ENCODE data around the gene TBC1D3B. TPM values are rescaled to one million over a fixed set of nuclear protein-coding genes. Genes with fewer than 3 reads are reported as not detected.
"Not testable (repeated sequence)": the region's sequence is repeated elsewhere in the genome, so short reads cannot be mapped to it uniquely, and the experiment has no call there.

Gene TBC1D3B
- total RNA-seq, 1 experiment from 2014 or later, result not detected

- no peak for DNase-seq (ENCODE audit: low spot score)
- in situ Hi-C loops (cut with HindIII; ENCODE audit: low sequenced_read_pairs), result no loop called here
Observed at GRCh38 chr17:36136036-36136435, 40.4 kb downstream of the TBC1D3B start.

- in situ Hi-C loops (cut with HindIII; ENCODE audit: low sequenced_read_pairs), result no loop called here
- DNase-seq (ENCODE audit: low spot score), result no peak
Observed at GRCh38 chr17:36135465-36135864, 41.0 kb downstream of the TBC1D3B start.

GRCh38 chr17:36133602-36134236 is 42.7 kb downstream of the TBC1D3B start:
- in situ Hi-C loops (cut with HindIII; ENCODE audit: low sequenced_read_pairs), result no loop called here
- no peak for DNase-seq (ENCODE audit: low spot score)

GRCh38 chr17:36132421-36132831 is 44.0 kb downstream of the TBC1D3B start:
- in situ Hi-C loops (cut with HindIII; ENCODE audit: low sequenced_read_pairs), result no loop called here
- DNase-seq (ENCODE audit: low spot score), result no peak

- no peak for DNase-seq (ENCODE audit: low spot score)
- in situ Hi-C loops (cut with HindIII; ENCODE audit: low sequenced_read_pairs), result no loop called here
Observed at GRCh38 chr17:36131931-36132330, 44.5 kb downstream of the TBC1D3B start.

- in situ Hi-C loops (cut with HindIII; ENCODE audit: low sequenced_read_pairs), result no loop called here
- no peak for DNase-seq (ENCODE audit: low spot score)
Observed at GRCh38 chr17:36131421-36131820, 45.0 kb downstream of the TBC1D3B start.

GRCh38 chr17:36130346-36130745 is 46.1 kb downstream of the TBC1D3B start:
- no peak for DNase-seq (ENCODE audit: low spot score)
- in situ Hi-C loops (cut with HindIII; ENCODE audit: low sequenced_read_pairs), result no loop called here

GRCh38 chr17:36129616-36130015 is 46.8 kb downstream of the TBC1D3B start:
- no peak for DNase-seq (ENCODE audit: low spot score)
- in situ Hi-C loops (cut with HindIII; ENCODE audit: low sequenced_read_pairs), result no loop called here

- no peak for DNase-seq (ENCODE audit: low spot score)
- in situ Hi-C loops (cut with HindIII; ENCODE audit: low sequenced_read_pairs), result no loop called here
Observed at GRCh38 chr17:36128411-36128978, 47.9 kb downstream of the TBC1D3B start.

- DNase-seq (ENCODE audit: low spot score), result no peak
- in situ Hi-C loops (cut with HindIII; ENCODE audit: low sequenced_read_pairs), result no loop called here
Observed at GRCh38 chr17:36127911-36128310, 48.5 kb downstream of the TBC1D3B start.

- in situ Hi-C loops (cut with HindIII; ENCODE audit: low sequenced_read_pairs), result no loop called here
- no peak for DNase-seq (ENCODE audit: low spot score)
Observed at GRCh38 chr17:36127199-36127893, 49.1 kb downstream of the TBC1D3B start.

GRCh38 chr17:36124879-36125824 is 51.3 kb downstream of the TBC1D3B start:
- no peak for DNase-seq (ENCODE audit: low spot score)
- in situ Hi-C loops (cut with HindIII; ENCODE audit: low sequenced_read_pairs), result no loop called here

- no peak for DNase-seq (ENCODE audit: low spot score)
Observed at GRCh38 chr17:36123431-36123830, 53.0 kb downstream of the TBC1D3B start.

GRCh38 chr17:36121099-36121498 is 55.3 kb downstream of the TBC1D3B start:
- DNase-seq (ENCODE audit: low spot score); in situ Hi-C loops (cut with HindIII; ENCODE audit: low sequenced_read_pairs): not testable (repeated sequence)

More at GRCh38 chr17:36123431-36123830, 53.0 kb downstream of the TBC1D3B start:
- in situ Hi-C loops (cut with HindIII; ENCODE audit: low sequenced_read_pairs), result no loop called here

GRCh38 chr17:36120221-36120620 is 56.2 kb downstream of the TBC1D3B start:
- in situ Hi-C loops (cut with HindIII; ENCODE audit: low sequenced_read_pairs), result no loop called here
- DNase-seq (ENCODE audit: low spot score), result no peak

GRCh38 chr17:36118477-36119353 is 57.7 kb downstream of the TBC1D3B start:
- in situ Hi-C loops (cut with HindIII; ENCODE audit: low sequenced_read_pairs), result no loop called here
- DNase-seq (ENCODE audit: low spot score), result no peak

GRCh38 chr17:36117505-36118382 is 58.7 kb downstream of the TBC1D3B start:
- in situ Hi-C loops (cut with HindIII; ENCODE audit: low sequenced_read_pairs), result no loop called here
- no peak for DNase-seq (ENCODE audit: low spot score)

Data from G401 (cell line).